CD4-positive, CD25-positive, alpha-beta regulatory T cell (primary cell): ENCODE measurements around the gene ARID4A. TPM values are rescaled to one million over a fixed set of nuclear protein-coding genes. Genes with fewer than 3 reads are reported as not detected.

Source experiments
- ATAC-seq, 2 donors: fragments of 150-1000 bp; cut with Tn5 transposase; one replicate each; pipeline ENCODE4 v1.10.0; 2021; ENCODE audit warnings: low read depth in 2 of 2, moderate number of reproducible peaks in 2 of 2, moderate library complexity in 1 of 2
- DNase-seq, 3 donors: peaks; one replicate each; pipeline versions ENCODE4 v3.0.0 to v3.0.0-alpha.2; 2012 to 2022; ENCODE audit warnings: mixed read lengths in 1 of 3
- H3K27ac ChIP-seq: one replicate; pipeline ENCODE4 v1.7.0; 2013; ENCODE audit warnings: mild to moderate bottlenecking, low read length; ENCODE audit not compliant: insufficient read depth, poor library complexity, severe bottlenecking
- H3K27me3 ChIP-seq: one replicate; pipeline ENCODE4 v1.7.0; 2013; ENCODE audit warnings: low read length; ENCODE audit not compliant: control insufficient read depth, insufficient read depth
- H3K36me3 ChIP-seq: one replicate; pipeline ENCODE4 v1.7.0; 2013; ENCODE audit warnings: mild to moderate bottlenecking, low read length, moderate library complexity; ENCODE audit not compliant: control insufficient read depth, insufficient read depth
- H3K4me1 ChIP-seq: 2 replicates; pipeline ENCODE4 v1.7.0; 2013; ENCODE audit warnings: mild to moderate bottlenecking, low read length; ENCODE audit not compliant: insufficient read depth, control insufficient read depth, poor library complexity, severe bottlenecking
- H3K4me3 ChIP-seq: one replicate; pipeline ENCODE4 v1.7.0; 2013; ENCODE audit warnings: low read depth, mild to moderate bottlenecking, low read length, moderate library complexity
- H3K9me3 ChIP-seq, 2 experiments: 1 replicate in 1 of 2; 2 replicates in 1 of 2; pipeline ENCODE4 v1.7.0; 2013; ENCODE audit warnings: low read length in 2 of 2, mild to moderate bottlenecking in 1 of 2, moderate library complexity in 1 of 2; ENCODE audit not compliant: control insufficient read depth in 2 of 2
- H3K27ac Mint-ChIP-seq, 3 donors: one replicate each; pipeline ENCODE4 v1.8.0; 2020 to 2022; ENCODE audit warnings: mild to moderate bottlenecking in 3 of 3, mixed read lengths in 3 of 3, moderate library complexity in 2 of 3
- H3K27me3 Mint-ChIP-seq: one replicate; pipeline ENCODE4 v1.8.0; 2022; ENCODE audit warnings: mild to moderate bottlenecking, mixed read lengths
- H3K36me3 Mint-ChIP-seq: one replicate; pipeline ENCODE4 v1.8.0; 2020; ENCODE audit warnings: mixed read lengths
- H3K4me1 Mint-ChIP-seq, 4 donors: one replicate each; pipeline ENCODE4 v1.8.0; 2020 to 2022; ENCODE audit warnings: mixed read lengths in 4 of 4, mild to moderate bottlenecking in 1 of 4
- H3K4me3 Mint-ChIP-seq, 4 donors: one replicate each; pipeline ENCODE4 v1.8.0; 2020 to 2022; ENCODE audit warnings: mild to moderate bottlenecking in 4 of 4, mixed read lengths in 4 of 4, moderate library complexity in 3 of 4
- H3K9me3 Mint-ChIP-seq, 7 donors: one replicate each; pipeline ENCODE4 v1.8.0; 2020 to 2022; ENCODE audit warnings: mixed read lengths in 7 of 7, mild to moderate bottlenecking in 3 of 7, moderate library complexity in 2 of 7
- polyA plus RNA-seq, 4 donors: library from polyadenylated mRNA; unstranded; fragments of 300-500 nt; fragmentation: Illumina TruSeq; gene quantifications; one replicate each; pipeline ENCODE4 v1.2.3, GENCODE V29; 2021
- total RNA-seq: library from RNA; stranded (reverse); gene quantifications from one replicate; pipeline ENCODE4 v1.2.3, GENCODE V29; 2022

The ARID4A gene
- total and polyA plus RNA-seq, 5 donors from 2014 or later, result 23.3 to 102 (median 26.1) TPM

DNA sequence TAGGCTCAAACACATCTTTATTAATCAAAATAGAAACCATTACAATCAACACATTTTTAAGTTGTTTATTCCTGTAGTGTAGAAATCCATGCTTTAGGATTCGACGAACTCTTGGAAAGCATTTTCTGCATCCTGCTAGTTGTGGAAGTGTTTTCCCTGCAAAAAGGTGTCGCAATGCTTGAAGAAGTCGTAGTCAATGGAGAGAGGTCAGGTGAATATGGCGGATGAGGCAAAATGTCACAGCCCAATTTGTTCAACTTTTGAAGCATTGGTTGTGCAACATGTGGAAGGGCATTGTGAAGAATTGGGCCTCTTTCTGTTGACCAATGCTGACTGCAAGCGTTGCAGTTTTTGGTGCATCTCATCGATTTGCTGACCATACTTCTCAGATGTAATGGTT lies 4.2 kb upstream of the ARID4A start:
- peaks cover 45% of the 10 kb centered on the region for H3K36me3 Mint-ChIP-seq
- H3K4me3 Mint-ChIP-seq, result peak overlapping the region in 3 of 4 donors; percentile 64 to 66 (median 66)
- no peaks in the 10 kb centered on the region for H3K9me3 Mint-ChIP-seq
- no peak overlapping the region for H3K4me3 ChIP-seq
- no peak overlapping the region for H3K27ac ChIP-seq
- peaks cover 55% of the 10 kb centered on the region for H3K36me3 ChIP-seq
- no peaks in the 10 kb centered on the region for H3K9me3 ChIP-seq
- peaks cover 13 to 68% (median 46%) of the 10 kb centered on the region in 4 donors for H3K4me1 Mint-ChIP-seq
- H3K27ac Mint-ChIP-seq, result no peak overlapping the region
- no peaks in the 10 kb centered on the region for H3K27me3 Mint-ChIP-seq
- no peak for ATAC-seq
- DNase-seq, result no peak
- peaks cover 30% of the 10 kb centered on the region for H3K4me1 ChIP-seq
- H3K27me3 ChIP-seq, result no peaks in the 10 kb centered on the region

DNA sequence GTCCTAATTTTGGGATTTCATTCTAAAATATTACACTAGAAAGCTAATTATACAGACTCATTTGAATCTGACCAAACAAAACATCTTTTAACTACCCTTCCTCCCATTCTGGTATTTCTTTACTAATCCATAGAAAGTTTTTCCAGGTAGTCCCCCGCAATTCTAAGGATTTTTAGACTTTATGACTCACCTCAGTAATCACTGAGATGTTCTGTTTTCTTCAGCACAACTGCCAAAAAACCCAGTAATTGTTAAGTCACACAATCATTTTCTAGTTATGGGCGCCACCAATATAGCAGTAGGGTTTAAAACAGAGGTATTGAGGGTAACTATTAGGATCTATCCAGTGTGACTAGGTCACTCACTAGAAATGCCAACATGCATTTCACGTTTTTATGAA lies 1.6 kb upstream of the ARID4A start:
- Mint-ChIP-seq H3K27ac (no peak overlapping the region), H3K27me3 (no peaks in the 10 kb centered on the region), H3K36me3 (peaks cover 30% of the 10 kb centered on the region), H3K4me3 (no peak overlapping the region), H3K9me3 (no peaks in the 10 kb centered on the region), H3K4me1 (peaks cover 2 to 68% (median 36%) of the 10 kb centered on the region in 4 donors)
- Histone ChIP-seq H3K9me3 (no peaks in the 10 kb centered on the region), H3K27ac (peak overlapping the region; percentile 98), H3K36me3 (peaks cover 35% of the 10 kb centered on the region), H3K27me3 (no peaks in the 10 kb centered on the region), H3K4me1 (peaks cover 44% of the 10 kb centered on the region), H3K4me3 (peak overlapping the region; percentile 99)
- ATAC-seq (no peak), DNase-seq (no peak)

DNA sequence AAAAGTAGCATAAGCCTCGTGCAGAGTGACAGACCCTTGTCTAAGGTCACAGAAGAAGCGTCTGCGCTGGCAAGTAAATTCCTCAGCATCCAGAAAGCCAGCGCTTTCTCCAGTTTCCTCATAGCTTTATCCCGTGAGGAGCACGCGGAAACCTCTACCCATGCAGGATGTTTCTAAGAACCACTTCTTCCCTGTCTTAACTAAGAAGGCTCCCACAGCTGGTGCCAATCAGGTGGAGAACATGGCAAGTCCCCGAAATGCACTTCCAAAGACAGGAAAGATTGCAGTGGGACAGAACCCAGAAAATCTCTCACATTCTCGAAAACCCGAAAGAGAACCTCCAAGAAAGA lies 968 bp upstream of the ARID4A start:
- peak overlapping the region; percentile 98 for H3K27ac ChIP-seq
- Mint-ChIP-seq H3K27ac (no peak overlapping the region), H3K27me3 (no peaks in the 10 kb centered on the region), H3K4me1 (peaks cover 0 to 69% (median 36%) of the 10 kb centered on the region in 4 donors), H3K4me3 (no peak overlapping the region), H3K36me3 (peaks cover 29% of the 10 kb centered on the region), H3K9me3 (no peaks in the 10 kb centered on the region)
- no peak for ATAC-seq
- H3K4me3 ChIP-seq, result peak overlapping the region; percentile 99
- H3K36me3 ChIP-seq, result peaks cover 32% of the 10 kb centered on the region
- H3K4me1 ChIP-seq, result peaks cover 44% of the 10 kb centered on the region
- no peaks in the 10 kb centered on the region for H3K9me3 ChIP-seq
- no peak for DNase-seq
- H3K27me3 ChIP-seq, result no peaks in the 10 kb centered on the region

DNA sequence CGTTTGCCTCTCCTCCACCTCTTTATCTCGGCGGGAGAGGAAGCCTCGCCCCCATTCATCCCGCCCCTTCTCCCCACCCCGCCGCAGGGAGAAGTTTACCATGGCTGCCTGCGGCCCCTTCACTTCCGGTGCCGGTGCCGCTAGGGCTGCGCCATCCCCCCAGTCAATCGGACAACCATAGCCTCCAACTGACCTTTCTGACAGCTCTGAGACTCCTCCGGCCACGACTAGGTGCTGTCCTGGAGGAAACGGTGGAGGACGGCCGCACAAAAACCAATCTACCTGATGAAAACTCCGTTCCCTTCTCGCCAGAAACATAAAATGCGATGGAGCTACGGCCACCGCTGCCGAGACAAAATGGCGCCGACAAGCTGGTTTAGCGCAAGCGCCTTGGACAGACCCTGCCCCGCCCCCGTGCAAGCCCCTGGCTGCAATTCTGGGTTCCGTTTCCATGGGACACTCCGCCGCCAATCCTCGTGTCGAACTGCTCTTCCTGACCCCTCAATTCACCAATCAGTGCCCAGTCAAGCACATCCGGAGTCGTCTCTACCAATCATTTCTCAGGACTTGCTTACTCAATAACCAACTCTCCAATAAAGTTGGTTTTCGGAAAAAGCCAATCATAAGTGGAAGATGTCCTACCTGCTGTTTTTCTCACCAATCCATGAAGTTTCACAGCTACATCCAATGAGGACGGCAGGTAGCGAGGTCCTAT lies 436 bp upstream of the ARID4A start:
- DNase-seq, result peak; percentile 98 to 100 (median 99)
- ATAC-seq, result peak; percentile 88 to 91
- H3K9me3 Mint-ChIP-seq, result no peaks in the 10 kb centered on the region
- Histone ChIP-seq H3K27ac (peak overlapping the region; percentile 98), H3K4me3 (peak overlapping the region; percentile 99), H3K36me3 (peaks cover 29% of the 10 kb centered on the region), H3K27me3 (no peaks in the 10 kb centered on the region), H3K4me1 (peaks cover 41% of the 10 kb centered on the region), H3K9me3 (no peaks in the 10 kb centered on the region)
- peaks cover 0 to 68% (median 33%) of the 10 kb centered on the region in 4 donors for H3K4me1 Mint-ChIP-seq
- H3K36me3 Mint-ChIP-seq, result peaks cover 24% of the 10 kb centered on the region
- no peak overlapping the region for H3K27ac Mint-ChIP-seq
- H3K27me3 Mint-ChIP-seq, result no peaks in the 10 kb centered on the region
- H3K4me3 Mint-ChIP-seq, result no peak overlapping the region

DNA sequence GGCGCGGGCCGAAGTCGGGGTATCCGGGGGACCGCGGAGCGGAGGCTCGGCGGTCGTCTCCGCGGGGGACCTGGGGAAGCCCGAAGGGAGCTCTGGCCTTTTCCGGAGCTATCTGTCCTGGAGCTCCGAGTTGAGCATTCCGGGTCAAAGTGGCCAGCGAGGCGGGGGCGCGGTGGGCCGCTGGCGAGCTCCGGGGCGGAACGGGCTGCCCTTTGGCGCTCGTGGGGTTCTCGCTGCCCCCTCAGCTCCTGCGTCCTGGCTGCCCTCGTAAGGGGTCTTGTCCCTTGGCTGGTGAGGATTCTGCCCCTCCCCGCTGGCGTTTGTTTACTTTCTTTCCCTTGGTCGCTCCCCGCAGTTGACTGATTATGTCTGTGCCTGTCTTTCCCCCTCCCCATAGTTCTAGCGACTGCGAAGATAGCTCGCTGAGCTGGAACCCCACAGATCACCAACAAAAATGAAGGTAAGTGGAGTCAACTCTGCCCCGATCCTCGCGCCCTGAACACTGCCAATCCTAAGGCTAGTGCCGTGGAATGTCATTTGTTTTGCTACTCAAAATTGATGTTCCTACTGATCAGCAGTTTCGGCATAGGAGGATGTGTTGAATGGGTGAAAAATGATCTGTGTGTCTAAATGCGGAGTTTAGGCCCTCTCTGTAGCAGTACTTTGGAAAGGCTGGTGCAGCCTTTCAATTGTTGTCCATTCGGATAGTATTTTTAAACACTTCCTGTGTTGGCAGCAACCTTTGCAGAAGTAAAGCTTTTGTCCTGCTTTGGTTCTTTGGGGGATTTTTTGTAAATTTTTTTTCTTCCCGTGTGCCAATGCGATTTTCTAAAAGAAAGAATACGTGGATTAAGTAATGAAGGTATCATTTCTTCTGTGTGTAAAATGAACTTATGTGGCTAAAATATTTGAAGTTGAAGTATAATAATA lies 1.3 kb downstream of the ARID4A start:
- H3K36me3 Mint-ChIP-seq, result peaks cover 15% of the 10 kb centered on the region
- ATAC-seq, result no peak
- DNase-seq, result peak in 1 of 3 donors; percentile 22

DNA sequence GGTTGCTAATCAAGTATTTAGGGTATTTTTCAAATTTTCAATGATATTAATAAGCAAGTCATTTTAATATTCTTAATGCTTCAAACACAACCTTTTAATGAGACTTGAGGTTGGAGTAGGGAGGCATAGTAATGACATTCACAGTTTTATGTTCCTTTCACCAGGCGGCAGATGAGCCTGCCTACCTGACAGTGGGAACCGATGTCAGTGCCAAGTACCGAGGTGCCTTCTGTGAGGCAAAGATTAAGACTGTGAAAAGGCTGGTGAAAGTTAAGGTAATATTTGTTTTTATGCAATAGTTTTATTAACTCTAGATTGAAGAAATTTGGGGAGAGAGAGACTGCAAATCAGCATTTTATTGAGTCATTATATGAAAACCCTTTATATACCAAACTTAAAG lies 3.1 kb downstream of the ARID4A start:
- Histone ChIP-seq H3K4me3 (peak overlapping the region; percentile 83), H3K9me3 (no peaks in the 10 kb centered on the region), H3K4me1 (peaks cover 35% of the 10 kb centered on the region), H3K27me3 (no peaks in the 10 kb centered on the region), H3K27ac (no peak overlapping the region), H3K36me3 (peaks cover 41% of the 10 kb centered on the region)
- DNase-seq, result no peak
- peaks cover 16 to 59% (median 37%) of the 10 kb centered on the region in 4 donors for H3K4me1 Mint-ChIP-seq
- no peaks in the 10 kb centered on the region for H3K9me3 Mint-ChIP-seq
- H3K4me3 Mint-ChIP-seq, result peak overlapping the region in 1 of 4 donors; percentile 24
- peak overlapping the region in 1 of 3 donors; percentile 8 for H3K27ac Mint-ChIP-seq
- H3K27me3 Mint-ChIP-seq, result no peaks in the 10 kb centered on the region
- peaks cover 17% of the 10 kb centered on the region for H3K36me3 Mint-ChIP-seq
- ATAC-seq, result no peak

More for the DNA sequence above, 1.3 kb downstream of the ARID4A start:
- Mint-ChIP-seq H3K27ac (peak overlapping the region; percentile 90 to 97 (median 95)), H3K9me3 (no peaks in the 10 kb centered on the region), H3K4me1 (peaks cover 5 to 64% (median 35%) of the 10 kb centered on the region in 4 donors), H3K27me3 (no peaks in the 10 kb centered on the region), H3K4me3 (peak overlapping the region; percentile 93 to 99 (median 97))
- no peaks in the 10 kb centered on the region for H3K9me3 ChIP-seq
- peak overlapping the region; percentile 83 for H3K4me3 ChIP-seq
- H3K36me3 ChIP-seq, result peaks cover 26% of the 10 kb centered on the region
- peaks cover 47% of the 10 kb centered on the region for H3K4me1 ChIP-seq
- H3K27me3 ChIP-seq, result no peaks in the 10 kb centered on the region
- peak overlapping the region; percentile 86 for H3K27ac ChIP-seq

DNA sequence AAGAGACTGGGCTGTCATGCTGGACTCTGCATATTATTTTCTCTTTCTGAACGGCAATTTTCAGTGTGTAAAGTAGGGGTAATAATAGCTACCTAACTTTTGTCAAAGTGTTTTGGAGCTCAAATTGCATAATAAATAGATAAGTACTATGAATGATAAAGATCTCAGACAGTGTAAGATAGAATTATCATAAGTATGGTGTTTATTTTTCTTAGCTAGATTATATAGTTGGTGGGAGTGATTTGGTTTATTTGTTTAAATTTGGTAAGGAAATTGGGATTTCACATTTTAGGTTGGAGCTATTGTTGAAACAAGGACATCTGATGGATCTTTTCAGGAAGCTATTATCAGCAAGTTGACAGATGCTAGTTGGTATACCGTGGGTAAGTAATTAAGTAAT lies 7.4 kb downstream of the ARID4A start:
- no peaks in the 10 kb centered on the region for H3K9me3 ChIP-seq
- peaks cover 66% of the 10 kb centered on the region for H3K36me3 ChIP-seq
- no peak overlapping the region for H3K27ac ChIP-seq
- peaks cover 31% of the 10 kb centered on the region for H3K36me3 Mint-ChIP-seq
- ATAC-seq, result no peak
- no peaks in the 10 kb centered on the region for H3K9me3 Mint-ChIP-seq
- no peaks in the 10 kb centered on the region for H3K27me3 Mint-ChIP-seq
- no peaks in the 10 kb centered on the region for H3K27me3 ChIP-seq
- no peak overlapping the region for H3K4me3 ChIP-seq
- peak overlapping the region in 1 of 3 donors; percentile 74 for H3K27ac Mint-ChIP-seq
- DNase-seq, result no peak
- peaks cover 14% of the 10 kb centered on the region for H3K4me1 ChIP-seq
- peaks cover 29 to 69% (median 36%) of the 10 kb centered on the region in 4 donors for H3K4me1 Mint-ChIP-seq
- H3K4me3 Mint-ChIP-seq, result peak overlapping the region in 1 of 4 donors; percentile 60
